C4-2B (cell line): Measurements from ENCODE around the gene SENP3.

ENCODE experiments used
- H3K27ac ChIP-seq: fragments of 450-650 bp; 2 replicates; pipeline ENCODE4 v1.5.1; 2017
- ZFX ChIP-seq: fragments of 450-650 bp; IDR thresholded peaks from 2 replicates; pipeline ENCODE4 v1.6.1; 2017
- TF ChIP-seq, protein P1 (sequence below): fragments of 450-650 bp; conservative IDR thresholded peaks from 2 replicates; pipeline ENCODE4 v1.5.1; 2017; ENCODE audit warnings: mild to moderate bottlenecking

Gene SENP3

DNA sequence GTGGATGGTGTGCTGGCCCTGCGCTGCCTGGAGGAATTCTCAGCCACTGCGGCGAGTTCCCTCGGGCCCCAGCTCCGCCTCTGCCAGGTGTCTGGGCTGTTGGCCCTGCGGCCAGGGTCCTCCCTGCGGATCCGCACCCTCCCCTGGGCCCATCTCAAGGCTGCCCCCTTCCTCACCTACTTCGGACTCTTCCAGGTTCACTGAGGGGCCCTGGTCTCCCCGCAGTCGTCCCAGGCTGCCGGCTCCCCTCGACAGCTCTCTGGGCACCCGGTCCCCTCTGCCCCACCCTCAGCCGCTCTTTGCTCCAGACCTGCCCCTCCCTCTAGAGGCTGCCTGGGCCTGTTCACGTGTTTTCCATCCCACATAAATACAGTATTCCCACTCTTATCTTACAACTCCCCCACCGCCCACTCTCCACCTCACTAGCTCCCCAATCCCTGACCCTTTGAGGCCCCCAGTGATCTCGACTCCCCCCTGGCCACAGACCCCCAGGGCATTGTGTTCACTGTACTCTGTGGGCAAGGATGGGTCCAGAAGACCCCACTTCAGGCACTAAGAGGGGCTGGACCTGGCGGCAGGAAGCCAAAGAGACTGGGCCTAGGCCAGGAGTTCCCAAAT lies 4.5 kb upstream of the SENP3 start:
- peak overlapping the region; percentile 93 for H3K27ac ChIP-seq
- no peak for TF ChIP-seq ZFX

DNA sequence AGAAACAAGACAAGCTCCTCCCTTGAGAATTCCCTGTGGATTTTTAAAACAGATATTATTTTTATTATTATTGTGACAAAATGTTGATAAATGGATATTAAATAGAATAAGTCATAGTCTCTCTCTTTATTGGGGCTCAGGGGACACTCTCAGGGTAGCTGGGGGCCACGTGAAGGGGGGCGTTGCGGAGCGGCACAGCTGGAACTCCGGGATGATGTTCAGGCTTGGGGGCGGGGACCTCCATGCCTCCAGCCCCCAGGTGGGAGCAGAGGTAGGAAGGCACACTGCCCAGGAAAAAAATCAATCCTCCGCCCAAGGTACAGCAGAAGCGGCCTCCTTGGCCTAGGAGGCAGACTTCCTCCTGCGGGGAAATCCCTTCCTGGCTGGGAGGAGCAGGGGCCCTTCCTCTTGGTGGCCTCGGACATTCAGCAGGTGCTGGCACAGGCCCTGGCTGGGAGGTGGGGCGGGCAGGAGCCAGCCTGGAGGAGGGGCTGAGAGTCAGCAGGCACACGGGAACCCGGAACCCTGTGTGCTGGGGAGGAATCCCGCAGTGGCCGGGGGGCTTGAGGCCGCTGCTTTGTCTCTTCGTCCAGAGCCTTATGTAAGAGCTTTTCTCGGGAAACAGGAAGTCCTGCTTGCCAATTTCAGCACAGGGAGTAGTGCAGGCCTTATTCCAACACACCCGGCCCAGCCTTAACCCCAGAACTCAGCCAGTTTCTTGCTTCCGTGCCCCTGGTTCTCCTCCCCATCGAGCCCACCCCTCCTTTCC lies 3.8 kb upstream of the SENP3 start:
- TF ChIP-seq, protein P1, sequence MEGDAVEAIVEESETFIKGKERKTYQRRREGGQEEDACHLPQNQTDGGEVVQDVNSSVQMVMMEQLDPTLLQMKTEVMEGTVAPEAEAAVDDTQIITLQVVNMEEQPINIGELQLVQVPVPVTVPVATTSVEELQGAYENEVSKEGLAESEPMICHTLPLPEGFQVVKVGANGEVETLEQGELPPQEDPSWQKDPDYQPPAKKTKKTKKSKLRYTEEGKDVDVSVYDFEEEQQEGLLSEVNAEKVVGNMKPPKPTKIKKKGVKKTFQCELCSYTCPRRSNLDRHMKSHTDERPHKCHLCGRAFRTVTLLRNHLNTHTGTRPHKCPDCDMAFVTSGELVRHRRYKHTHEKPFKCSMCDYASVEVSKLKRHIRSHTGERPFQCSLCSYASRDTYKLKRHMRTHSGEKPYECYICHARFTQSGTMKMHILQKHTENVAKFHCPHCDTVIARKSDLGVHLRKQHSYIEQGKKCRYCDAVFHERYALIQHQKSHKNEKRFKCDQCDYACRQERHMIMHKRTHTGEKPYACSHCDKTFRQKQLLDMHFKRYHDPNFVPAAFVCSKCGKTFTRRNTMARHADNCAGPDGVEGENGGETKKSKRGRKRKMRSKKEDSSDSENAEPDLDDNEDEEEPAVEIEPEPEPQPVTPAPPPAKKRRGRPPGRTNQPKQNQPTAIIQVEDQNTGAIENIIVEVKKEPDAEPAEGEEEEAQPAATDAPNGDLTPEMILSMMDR = no peak; the same call in 1 of the 2 replicates
- peak; percentile 40; the same call in 1 of the 2 replicates for TF ChIP-seq ZFX
- H3K27ac ChIP-seq = peak overlapping the region; percentile 93

DNA sequence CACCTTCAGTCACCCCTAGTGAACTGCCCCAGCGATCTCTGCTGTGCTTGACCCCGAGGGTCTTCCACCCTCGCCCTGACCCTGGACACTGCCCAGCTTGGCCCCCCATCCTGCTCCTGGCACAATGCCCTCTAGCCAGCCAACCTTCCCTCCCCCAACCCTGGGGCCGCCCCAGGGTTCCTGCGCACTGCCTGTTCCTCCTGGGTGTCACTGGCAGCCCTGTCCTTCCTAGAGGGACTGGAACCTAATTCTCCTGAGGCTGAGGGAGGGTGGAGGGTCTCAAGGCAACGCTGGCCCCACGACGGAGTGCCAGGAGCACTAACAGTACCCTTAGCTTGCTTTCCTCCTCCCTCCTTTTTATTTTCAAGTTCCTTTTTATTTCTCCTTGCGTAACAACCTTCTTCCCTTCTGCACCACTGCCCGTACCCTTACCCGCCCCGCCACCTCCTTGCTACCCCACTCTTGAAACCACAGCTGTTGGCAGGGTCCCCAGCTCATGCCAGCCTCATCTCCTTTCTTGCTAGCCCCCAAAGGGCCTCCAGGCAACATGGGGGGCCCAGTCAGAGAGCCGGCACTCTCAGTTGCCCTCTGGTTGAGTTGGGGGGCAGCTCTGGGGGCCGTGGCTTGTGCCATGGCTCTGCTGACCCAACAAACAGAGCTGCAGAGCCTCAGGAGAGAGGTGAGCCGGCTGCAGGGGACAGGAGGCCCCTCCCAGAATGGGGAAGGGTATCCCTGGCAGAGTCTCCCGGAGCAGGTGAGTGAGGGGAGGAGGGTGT lies 3.0 kb upstream of the SENP3 start, which contains the start of gene TNFSF13:
TSS of gene TNFSF13 (plus strand) at position 207 of the 776 bp plus-strand sequence. CDS start at position 497, 290 bp downstream.
- H3K27ac ChIP-seq = peak within 1 kb of the TSS; percentile 93

DNA sequence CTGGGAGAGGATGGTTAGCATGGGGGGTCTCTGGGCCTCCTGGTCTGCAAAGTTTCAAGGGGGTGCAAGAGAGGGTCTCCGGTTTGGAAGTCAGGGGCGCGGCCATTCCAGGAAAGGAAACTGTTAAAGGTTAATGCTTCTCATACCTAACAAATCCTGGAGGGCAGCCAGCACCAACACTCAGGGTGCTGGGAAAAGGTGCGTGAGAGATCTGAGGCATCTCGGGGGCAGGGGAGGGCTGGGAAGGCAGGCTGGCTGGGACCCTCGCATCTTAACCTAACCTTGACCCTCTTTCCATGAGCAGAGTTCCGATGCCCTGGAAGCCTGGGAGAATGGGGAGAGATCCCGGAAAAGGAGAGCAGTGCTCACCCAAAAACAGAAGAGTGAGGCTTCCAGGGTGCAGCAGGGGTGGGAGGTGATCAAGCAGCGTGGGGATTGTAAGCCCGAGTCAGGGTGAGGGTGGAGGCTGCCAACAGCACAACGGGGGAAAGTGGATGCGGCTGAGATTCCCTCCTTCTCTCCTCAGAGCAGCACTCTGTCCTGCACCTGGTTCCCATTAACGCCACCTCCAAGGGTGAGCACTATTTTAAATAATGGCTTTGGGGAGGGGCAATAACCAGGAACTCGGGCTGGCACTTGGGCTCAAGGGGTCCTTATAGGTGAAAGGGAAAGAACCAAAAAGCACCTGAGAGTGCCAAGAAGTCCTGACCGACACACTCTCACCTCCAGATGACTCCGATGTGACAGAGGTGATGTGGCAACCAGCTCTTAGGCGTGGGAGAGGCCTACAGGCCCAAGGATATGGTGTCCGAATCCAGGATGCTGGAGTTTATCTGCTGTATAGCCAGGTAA lies 2.2 kb upstream of the SENP3 start:
- H3K27ac ChIP-seq = peak overlapping the region; percentile 93

More for the DNA sequence above, 3.0 kb upstream of the SENP3 start, which contains the start of gene TNFSF13:
- TF ChIP-seq ZFX = no peak
- TF ChIP-seq, protein P1 = no peak

DNA sequence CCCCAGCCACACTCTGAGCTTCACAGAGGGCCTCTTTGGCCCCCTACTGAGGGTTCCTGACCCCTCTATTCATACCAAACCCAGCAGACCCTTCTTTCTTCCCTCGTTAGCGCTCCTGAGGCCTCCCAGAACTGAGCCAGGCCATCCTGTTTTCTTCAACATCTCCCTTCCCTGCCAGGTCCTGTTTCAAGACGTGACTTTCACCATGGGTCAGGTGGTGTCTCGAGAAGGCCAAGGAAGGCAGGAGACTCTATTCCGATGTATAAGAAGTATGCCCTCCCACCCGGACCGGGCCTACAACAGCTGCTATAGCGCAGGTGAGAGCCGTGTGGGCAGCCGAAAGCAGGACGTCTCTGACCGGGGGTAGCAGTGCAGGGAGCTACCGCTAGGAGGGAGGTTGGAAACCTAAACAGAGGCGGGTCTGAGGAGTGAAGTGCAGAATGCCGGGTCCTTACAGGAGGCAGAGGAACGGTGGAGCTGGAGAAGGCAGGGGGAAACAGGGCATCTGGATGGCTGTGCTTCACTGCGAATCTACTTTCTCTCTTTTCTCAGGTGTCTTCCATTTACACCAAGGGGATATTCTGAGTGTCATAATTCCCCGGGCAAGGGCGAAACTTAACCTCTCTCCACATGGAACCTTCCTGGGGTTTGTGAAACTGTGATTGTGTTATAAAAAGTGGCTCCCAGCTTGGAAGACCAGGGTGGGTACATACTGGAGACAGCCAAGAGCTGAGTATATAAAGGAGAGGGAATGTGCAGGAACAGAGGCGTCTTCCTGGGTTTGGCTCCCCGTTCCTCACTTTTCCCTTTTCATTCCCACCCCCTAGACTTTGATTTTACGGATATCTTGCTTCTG lies 1.3 kb upstream of the SENP3 start:
- peak overlapping the region; percentile 93 for H3K27ac ChIP-seq
- TF ChIP-seq, protein P1 = no peak
- no peak for TF ChIP-seq ZFX

More for the DNA sequence above, 2.2 kb upstream of the SENP3 start:
- TF ChIP-seq, protein P1 = no peak
- no peak for TF ChIP-seq ZFX

DNA sequence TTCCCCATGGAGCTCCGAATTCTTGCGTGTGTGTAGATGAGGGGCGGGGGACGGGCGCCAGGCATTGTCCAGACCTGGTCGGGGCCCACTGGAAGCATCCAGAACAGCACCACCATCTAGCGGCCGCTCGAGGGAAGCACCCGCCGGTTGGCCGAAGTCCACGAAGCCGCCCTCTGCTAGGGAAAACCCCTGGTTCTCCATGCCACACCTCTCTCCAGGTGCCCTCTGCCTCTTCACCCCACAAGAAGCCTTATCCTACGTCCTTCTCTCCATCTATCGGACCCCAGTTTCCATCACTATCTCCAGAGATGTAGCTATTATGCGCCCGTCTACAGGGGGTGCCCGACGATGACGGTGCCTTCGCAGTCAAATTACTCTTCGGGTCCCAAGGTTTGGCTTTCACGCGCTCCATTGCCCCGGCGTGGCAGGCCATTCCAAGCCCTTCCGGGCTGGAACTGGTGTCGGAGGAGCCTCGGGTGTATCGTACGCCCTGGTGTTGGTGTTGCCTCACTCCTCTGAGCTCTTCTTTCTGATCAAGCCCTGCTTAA lies 617 bp upstream of the SENP3 start:
- H3K27ac ChIP-seq = peak overlapping the region; percentile 93
- no peak for TF ChIP-seq ZFX
- TF ChIP-seq, protein P1 = peak; percentile 91
